GM12801 (cell line): Measurements from ENCODE around the gene TMEM250.

Experiments used
- CTCF ChIP-seq: IDR thresholded peaks from one replicate; pipeline ENCODE4 v1.5.1; 2011; ENCODE audit warnings: control low read depth; ENCODE audit not compliant: insufficient read length; ENCODE audit errors: extremely low read depth

The TMEM250 gene

GRCh38 chr9:136107155-136107952 lies 11.3 kb downstream of the TMEM250 start:
- TF ChIP-seq CTCF, result no peak

- TF ChIP-seq CTCF, result no peak
Observed at GRCh38 chr9:136105398-136106135, 13.1 kb downstream of the TMEM250 start.

- TF ChIP-seq CTCF, result no peak
Observed at GRCh38 chr9:136104916-136105315, 13.8 kb downstream of the TMEM250 start.

- TF ChIP-seq CTCF, result no peak
Observed at GRCh38 chr9:136104488-136104800, 14.2 kb downstream of the TMEM250 start.

GRCh38 chr9:136103651-136104487 lies 14.8 kb downstream of the TMEM250 start:
- TF ChIP-seq CTCF, result no peak

GRCh38 chr9:136100700-136101614 lies 17.7 kb downstream of the TMEM250 start:
- no peak for TF ChIP-seq CTCF
